Measurements from ENCODE around the gene COL5A2. TPM values are rescaled to one million over a fixed set of nuclear protein-coding genes. Genes with fewer than 3 reads are reported as not detected.

The COL5A2 gene
- total RNA-seq, 1 experiment from 2014 or later, result 0.67 TPM

DNA sequence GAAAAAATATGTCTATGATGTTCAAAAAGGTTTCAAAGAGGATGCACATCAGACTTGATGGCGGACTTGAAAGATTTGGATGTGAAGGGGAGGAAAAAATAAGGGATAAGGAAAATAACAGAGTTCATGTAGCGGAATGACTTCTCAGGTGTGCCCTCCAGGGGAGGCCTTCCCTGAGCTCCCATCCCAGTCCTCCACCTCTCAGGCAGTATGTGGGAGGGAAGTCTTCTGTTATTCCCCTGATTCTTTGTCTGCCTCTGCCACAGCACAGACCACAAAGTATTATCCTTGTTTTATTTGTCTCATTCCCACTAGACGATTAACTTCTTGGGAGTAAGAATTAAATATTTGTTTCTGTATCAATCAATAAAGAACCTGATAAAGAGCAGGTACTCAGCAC, 17.7 kb downstream of the COL5A2 start:
- no peak overlapping the region for H3K4me2 ChIP-seq (ENCODE audit: low read depth, low read length, poor library complexity, severe bottlenecking)
- no peaks in the 10 kb centered on the region for H3K27me3 ChIP-seq (ENCODE audit: low read length)
- no peaks in the 10 kb centered on the region for H3K9me2 ChIP-seq (replicated peaks; ENCODE audit: insufficient read depth, low read length)
- no peaks in the 10 kb centered on the region for H3K36me3 ChIP-seq (ENCODE audit: insufficient read depth, low read length)
- H3K9ac ChIP-seq (ENCODE audit: low read length), result no peak overlapping the region
- H3K79me2 ChIP-seq (ENCODE audit: low read length), result no peaks in the 10 kb centered on the region
- no peaks in the 10 kb centered on the region for H4K20me1 ChIP-seq (ENCODE audit: insufficient read depth, low read depth, low read length)
- H2AFZ ChIP-seq (ENCODE audit: low read length), result no peak overlapping the region
- no peaks in the 10 kb centered on the region for H3K9me3 ChIP-seq (ENCODE audit: low read length)
- H3K4me3 ChIP-seq (ENCODE audit: low read length), result no peak overlapping the region
- no peak overlapping the region for H3K27ac ChIP-seq (ENCODE audit: low read length)
- no peaks in the 10 kb centered on the region for H3K4me1 ChIP-seq (ENCODE audit: low read length)
- DNase-seq, result no peak

GRCh38 chr2:189159717-189160116, 19.8 kb downstream of the COL5A2 start:
- no peaks in the 10 kb centered on the region for H3K27me3 ChIP-seq (ENCODE audit: low read length)
- H3K9me2 ChIP-seq (replicated peaks; ENCODE audit: insufficient read depth, low read length), result no peaks in the 10 kb centered on the region
- H2AFZ ChIP-seq (ENCODE audit: low read length), result no peak overlapping the region
- no peaks in the 10 kb centered on the region for H3K79me2 ChIP-seq (ENCODE audit: low read length)
- H3K9ac ChIP-seq (ENCODE audit: low read length), result no peak overlapping the region
- DNase-seq, result no peak
- no peak overlapping the region for H3K4me2 ChIP-seq (ENCODE audit: low read depth, low read length, poor library complexity, severe bottlenecking)
- no peaks in the 10 kb centered on the region for H3K4me1 ChIP-seq (ENCODE audit: low read length)
- no peak overlapping the region for H3K4me3 ChIP-seq (ENCODE audit: low read length)
- H3K27ac ChIP-seq (ENCODE audit: low read length), result no peak overlapping the region
- H3K36me3 ChIP-seq (ENCODE audit: insufficient read depth, low read length), result no peaks in the 10 kb centered on the region
- H4K20me1 ChIP-seq (ENCODE audit: insufficient read depth, low read depth, low read length), result no peaks in the 10 kb centered on the region
- H3K9me3 ChIP-seq (ENCODE audit: low read length), result no peaks in the 10 kb centered on the region

DNA sequence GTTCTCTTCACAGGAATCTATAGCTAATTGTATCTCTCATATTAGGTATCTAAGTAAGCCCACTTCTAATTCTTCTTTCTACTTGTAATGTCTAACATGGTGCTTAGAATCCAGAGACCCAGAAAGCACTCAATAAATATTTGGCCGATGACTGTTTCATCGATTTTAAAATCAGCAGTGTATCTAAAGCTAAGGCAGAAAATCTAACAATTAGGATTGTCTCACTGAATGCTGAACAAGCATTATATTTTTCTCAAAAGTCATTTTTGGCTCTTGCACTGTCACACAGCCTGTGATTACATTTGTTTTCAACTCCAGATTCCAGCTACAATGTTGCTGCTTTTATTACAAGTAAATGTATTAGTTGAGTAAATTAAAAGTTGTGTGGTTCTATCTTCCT, 20.3 kb downstream of the COL5A2 start:
- H3K4me2 ChIP-seq (ENCODE audit: low read depth, low read length, poor library complexity, severe bottlenecking), result no peak overlapping the region
- H3K36me3 ChIP-seq (ENCODE audit: insufficient read depth, low read length), result no peaks in the 10 kb centered on the region
- no peak overlapping the region for H3K4me3 ChIP-seq (ENCODE audit: low read length)
- no peaks in the 10 kb centered on the region for H3K4me1 ChIP-seq (ENCODE audit: low read length)
- no peak overlapping the region for H2AFZ ChIP-seq (ENCODE audit: low read length)
- no peaks in the 10 kb centered on the region for H3K9me3 ChIP-seq (ENCODE audit: low read length)
- no peak overlapping the region for H3K9ac ChIP-seq (ENCODE audit: low read length)
- no peaks in the 10 kb centered on the region for H4K20me1 ChIP-seq (ENCODE audit: insufficient read depth, low read depth, low read length)
- no peak for DNase-seq
- no peak overlapping the region for H3K27ac ChIP-seq (ENCODE audit: low read length)
- H3K27me3 ChIP-seq (ENCODE audit: low read length), result no peaks in the 10 kb centered on the region
- H3K9me2 ChIP-seq (replicated peaks; ENCODE audit: insufficient read depth, low read length), result no peaks in the 10 kb centered on the region
- no peaks in the 10 kb centered on the region for H3K79me2 ChIP-seq (ENCODE audit: low read length)

DNA sequence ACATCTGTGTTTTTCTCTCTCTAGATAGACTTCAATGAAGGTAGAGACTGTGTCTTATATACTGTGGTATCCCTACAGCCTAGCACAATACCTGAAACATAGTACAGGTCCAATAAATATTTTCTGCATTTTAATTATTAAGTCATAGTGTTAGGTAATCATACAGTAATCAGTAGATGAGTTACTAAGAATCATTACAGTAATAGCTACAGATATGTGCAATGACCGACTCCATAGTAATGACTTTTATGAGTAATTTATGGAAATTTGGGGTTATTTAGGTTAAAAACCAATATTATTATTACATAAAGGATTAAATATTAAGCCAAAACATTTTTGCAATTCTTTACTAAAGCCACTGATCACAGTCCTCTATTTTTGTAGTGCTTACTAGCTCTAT, 21.6 kb downstream of the COL5A2 start:
- no peaks in the 10 kb centered on the region for H3K36me3 ChIP-seq (ENCODE audit: insufficient read depth, low read length)
- H3K9me2 ChIP-seq (replicated peaks; ENCODE audit: insufficient read depth, low read length), result no peaks in the 10 kb centered on the region
- no peaks in the 10 kb centered on the region for H3K27me3 ChIP-seq (ENCODE audit: low read length)
- H3K9me3 ChIP-seq (ENCODE audit: low read length), result no peaks in the 10 kb centered on the region
- H3K9ac ChIP-seq (ENCODE audit: low read length), result no peak overlapping the region
- no peak overlapping the region for H3K4me3 ChIP-seq (ENCODE audit: low read length)
- no peak overlapping the region for H2AFZ ChIP-seq (ENCODE audit: low read length)
- H3K4me1 ChIP-seq (ENCODE audit: low read length), result no peaks in the 10 kb centered on the region
- H3K4me2 ChIP-seq (ENCODE audit: low read depth, low read length, poor library complexity, severe bottlenecking), result no peak overlapping the region
- DNase-seq, result no peak
- H3K79me2 ChIP-seq (ENCODE audit: low read length), result no peaks in the 10 kb centered on the region
- no peaks in the 10 kb centered on the region for H4K20me1 ChIP-seq (ENCODE audit: insufficient read depth, low read depth, low read length)
- no peak overlapping the region for H3K27ac ChIP-seq (ENCODE audit: low read length)

DNA sequence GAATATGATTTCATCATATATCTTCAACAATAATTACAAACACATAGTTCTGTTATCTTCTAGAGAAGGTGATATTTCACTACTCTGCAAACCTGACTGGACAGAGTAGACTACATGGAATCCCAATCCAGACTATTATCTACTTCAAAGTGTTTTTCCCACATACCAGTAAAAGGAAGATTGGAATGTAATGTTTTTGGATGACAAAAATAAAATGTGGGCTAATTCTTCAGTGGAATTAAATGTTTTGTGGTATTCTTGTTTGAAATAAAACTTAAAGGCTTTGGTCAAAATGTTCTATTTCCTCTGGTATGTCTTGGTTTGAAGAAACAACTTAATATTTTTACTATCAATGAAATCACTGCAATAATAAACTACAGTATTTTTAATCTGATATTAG, 22.1 kb downstream of the COL5A2 start:
- Histone ChIP-seq H3K9me2 (replicated peaks; ENCODE audit: insufficient read depth, low read length) (no peaks in the 10 kb centered on the region), H3K4me2 (ENCODE audit: low read depth, low read length, poor library complexity, severe bottlenecking) (no peak overlapping the region), H3K4me3 (ENCODE audit: low read length) (no peak overlapping the region), H3K9ac (ENCODE audit: low read length) (no peak overlapping the region), H3K79me2 (ENCODE audit: low read length) (no peaks in the 10 kb centered on the region), H3K4me1 (ENCODE audit: low read length) (no peaks in the 10 kb centered on the region), H2AFZ (ENCODE audit: low read length) (no peak overlapping the region), H3K9me3 (ENCODE audit: low read length) (no peaks in the 10 kb centered on the region), H4K20me1 (ENCODE audit: insufficient read depth, low read depth, low read length) (no peaks in the 10 kb centered on the region), H3K27me3 (ENCODE audit: low read length) (no peaks in the 10 kb centered on the region), H3K36me3 (ENCODE audit: insufficient read depth, low read length) (no peaks in the 10 kb centered on the region), H3K27ac (ENCODE audit: low read length) (no peak overlapping the region)
- DNase-seq, result no peak

DNA sequence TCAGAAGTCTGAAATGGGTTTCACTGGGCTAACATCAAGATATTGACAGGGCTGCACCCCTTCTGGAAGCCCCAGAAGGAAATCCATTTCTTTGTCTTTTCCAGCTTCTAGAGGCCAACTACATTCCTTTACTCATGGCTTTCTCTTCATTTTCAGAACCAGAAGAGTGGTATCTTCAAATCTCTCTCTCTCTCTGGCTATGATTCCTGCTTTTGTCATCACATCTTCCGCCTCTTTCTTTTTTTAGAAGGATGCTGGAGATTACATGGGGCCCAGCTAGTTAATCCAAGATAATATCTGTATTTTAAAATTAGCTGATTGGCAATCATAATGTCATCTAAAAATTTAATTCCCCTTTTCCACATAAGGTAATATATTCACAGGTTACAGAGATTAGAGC, 23.8 kb downstream of the COL5A2 start:
- H3K9ac ChIP-seq (ENCODE audit: low read length), result no peak overlapping the region
- no peaks in the 10 kb centered on the region for H3K27me3 ChIP-seq (ENCODE audit: low read length)
- no peak overlapping the region for H2AFZ ChIP-seq (ENCODE audit: low read length)
- H3K4me3 ChIP-seq (ENCODE audit: low read length), result no peak overlapping the region
- H3K9me3 ChIP-seq (ENCODE audit: low read length), result no peaks in the 10 kb centered on the region
- no peak overlapping the region for H3K27ac ChIP-seq (ENCODE audit: low read length)
- H3K36me3 ChIP-seq (ENCODE audit: insufficient read depth, low read length), result no peaks in the 10 kb centered on the region
- H4K20me1 ChIP-seq (ENCODE audit: insufficient read depth, low read depth, low read length), result no peaks in the 10 kb centered on the region
- no peaks in the 10 kb centered on the region for H3K9me2 ChIP-seq (replicated peaks; ENCODE audit: insufficient read depth, low read length)
- no peaks in the 10 kb centered on the region for H3K4me1 ChIP-seq (ENCODE audit: low read length)
- no peaks in the 10 kb centered on the region for H3K79me2 ChIP-seq (ENCODE audit: low read length)
- no peak for DNase-seq
- no peak overlapping the region for H3K4me2 ChIP-seq (ENCODE audit: low read depth, low read length, poor library complexity, severe bottlenecking)

DNA sequence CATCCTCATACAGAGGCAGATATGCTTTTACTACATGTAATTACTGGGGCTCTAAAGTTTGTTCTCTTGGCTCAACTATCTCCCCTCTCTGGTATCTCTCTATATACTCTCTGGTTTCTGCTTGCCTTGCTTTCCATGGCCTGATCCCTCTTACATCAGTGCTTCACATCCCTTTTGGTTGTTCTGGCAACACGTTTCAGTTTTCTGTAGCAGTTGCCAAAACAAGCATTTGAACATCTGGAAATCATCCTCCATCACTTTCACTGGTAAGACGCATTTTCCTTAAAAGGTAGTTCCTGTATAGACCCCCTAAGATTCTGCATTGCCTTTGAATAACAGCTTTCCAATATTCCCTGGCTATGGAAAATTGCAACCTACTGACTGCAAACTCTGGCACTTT, 25.9 kb downstream of the COL5A2 start:
- Histone ChIP-seq H3K27ac (ENCODE audit: low read length) (no peak overlapping the region), H3K9me3 (ENCODE audit: low read length) (no peaks in the 10 kb centered on the region), H3K36me3 (ENCODE audit: insufficient read depth, low read length) (no peaks in the 10 kb centered on the region), H3K4me3 (ENCODE audit: low read length) (no peak overlapping the region), H3K4me1 (ENCODE audit: low read length) (no peaks in the 10 kb centered on the region), H3K4me2 (ENCODE audit: low read depth, low read length, poor library complexity, severe bottlenecking) (no peak overlapping the region), H3K9me2 (replicated peaks; ENCODE audit: insufficient read depth, low read length) (no peaks in the 10 kb centered on the region), H3K27me3 (ENCODE audit: low read length) (no peaks in the 10 kb centered on the region), H3K79me2 (ENCODE audit: low read length) (no peaks in the 10 kb centered on the region), H2AFZ (ENCODE audit: low read length) (no peak overlapping the region), H4K20me1 (ENCODE audit: insufficient read depth, low read depth, low read length) (no peaks in the 10 kb centered on the region), H3K9ac (ENCODE audit: low read length) (no peak overlapping the region)
- no peak for DNase-seq

- Histone ChIP-seq H3K79me2 (ENCODE audit: low read length) (no peaks in the 10 kb centered on the region), H4K20me1 (ENCODE audit: insufficient read depth, low read depth, low read length) (no peaks in the 10 kb centered on the region), H3K4me1 (ENCODE audit: low read length) (no peaks in the 10 kb centered on the region), H3K27me3 (ENCODE audit: low read length) (no peaks in the 10 kb centered on the region), H2AFZ (ENCODE audit: low read length) (no peak overlapping the region), H3K9me3 (ENCODE audit: low read length) (no peaks in the 10 kb centered on the region), H3K27ac (ENCODE audit: low read length) (no peak overlapping the region), H3K9me2 (replicated peaks; ENCODE audit: insufficient read depth, low read length) (no peaks in the 10 kb centered on the region), H3K36me3 (ENCODE audit: insufficient read depth, low read length) (no peaks in the 10 kb centered on the region), H3K4me3 (ENCODE audit: low read length) (no peak overlapping the region), H3K4me2 (ENCODE audit: low read depth, low read length, poor library complexity, severe bottlenecking) (no peak overlapping the region), H3K9ac (ENCODE audit: low read length) (no peak overlapping the region)
- DNase-seq, result no peak
Measured at GRCh38 chr2:189152483-189152882, 27.1 kb downstream of the COL5A2 start.

DNA sequence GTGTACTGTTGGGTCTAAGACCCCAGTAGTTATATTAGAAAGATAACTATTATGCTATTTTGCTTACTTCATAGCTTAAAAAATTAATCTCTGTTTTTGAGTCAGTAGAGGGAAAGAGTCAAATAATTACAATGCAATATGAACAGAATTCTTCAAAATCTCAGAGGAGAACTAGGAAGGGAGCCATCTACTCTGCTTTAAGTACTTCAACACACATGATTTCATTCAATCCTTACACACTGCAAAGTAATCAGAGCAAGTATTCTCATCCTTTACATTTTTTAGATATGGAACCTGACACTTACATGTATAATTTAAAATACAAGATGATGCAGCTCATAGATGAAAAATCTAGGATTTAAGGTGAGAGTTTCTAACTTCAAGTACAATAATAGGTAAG, 27.7 kb downstream of the COL5A2 start:
- Histone ChIP-seq H3K79me2 (ENCODE audit: low read length) (no peaks in the 10 kb centered on the region), H3K9me3 (ENCODE audit: low read length) (no peaks in the 10 kb centered on the region), H2AFZ (ENCODE audit: low read length) (no peak overlapping the region), H3K27ac (ENCODE audit: low read length) (no peak overlapping the region), H3K36me3 (ENCODE audit: insufficient read depth, low read length) (no peaks in the 10 kb centered on the region), H4K20me1 (ENCODE audit: insufficient read depth, low read depth, low read length) (no peaks in the 10 kb centered on the region), H3K9ac (ENCODE audit: low read length) (no peak overlapping the region), H3K27me3 (ENCODE audit: low read length) (no peaks in the 10 kb centered on the region), H3K4me1 (ENCODE audit: low read length) (no peaks in the 10 kb centered on the region), H3K4me3 (ENCODE audit: low read length) (no peak overlapping the region), H3K4me2 (ENCODE audit: low read depth, low read length, poor library complexity, severe bottlenecking) (no peak overlapping the region), H3K9me2 (replicated peaks; ENCODE audit: insufficient read depth, low read length) (no peaks in the 10 kb centered on the region)
- no peak for DNase-seq
